ENCODE measurements around the gene FKRP. TPM values are rescaled to one million over a fixed set of nuclear protein-coding genes. Genes with fewer than 3 reads are reported as not detected.

Gene FKRP, protein sequence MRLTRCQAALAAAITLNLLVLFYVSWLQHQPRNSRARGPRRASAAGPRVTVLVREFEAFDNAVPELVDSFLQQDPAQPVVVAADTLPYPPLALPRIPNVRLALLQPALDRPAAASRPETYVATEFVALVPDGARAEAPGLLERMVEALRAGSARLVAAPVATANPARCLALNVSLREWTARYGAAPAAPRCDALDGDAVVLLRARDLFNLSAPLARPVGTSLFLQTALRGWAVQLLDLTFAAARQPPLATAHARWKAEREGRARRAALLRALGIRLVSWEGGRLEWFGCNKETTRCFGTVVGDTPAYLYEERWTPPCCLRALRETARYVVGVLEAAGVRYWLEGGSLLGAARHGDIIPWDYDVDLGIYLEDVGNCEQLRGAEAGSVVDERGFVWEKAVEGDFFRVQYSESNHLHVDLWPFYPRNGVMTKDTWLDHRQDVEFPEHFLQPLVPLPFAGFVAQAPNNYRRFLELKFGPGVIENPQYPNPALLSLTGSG
- total RNA-seq, result 10 to 100 TPM; 10.9 to 24.4 (median 19.0) TPM
- polyA plus RNA-seq, result 10 to 100 TPM; 10.7 to 12.0 TPM
- long read RNA-seq, donor 1, partial matches to known transcripts, result 0 of 13 reads
- long read RNA-seq, donor 1, other reads (novel, unspliced or antisense), result 12 of 13 reads
- long read RNA-seq, donor 2, partial matches to known transcripts, result 0 of 5 reads
- long read RNA-seq, donor 2, other reads (novel, unspliced or antisense), result 0 of 5 reads
- long read RNA-seq, donor 3, transcript FKRP-201 (4 exons, 3,332 nt), result major isoform, 5 of 24 reads
- long read RNA-seq, donor 3, partial matches to known transcripts, result 5 of 24 reads
- long read RNA-seq, donor 3, other reads (novel, unspliced or antisense), result 10 of 24 reads

GRCh38 chr19:46745521-46746280 lies at the start of gene FKRP:
Gene FKRP, plus strand, starts transcription at chr19:46746057. Its CDS starts 9,394 bp downstream, at chr19:46755451.
- intact Hi-C loops (cut with DNase I), result loop anchor here in 1 of 4 donors (10.0 kb wide), 1 partner anchor 141 kb away; the partner anchor contains the start of gene CALM3
- 0 to 2% (median 1%) methylated on average over 25 to 68 of the region's 68 CpGs for WGBS, 3 donors
- peaks cover 11% of the 10 kb centered on the region for H3K4me1 ChIP-seq (ENCODE audit: insufficient read depth)
- DNase-seq, result peak in 4 of 5 donors; percentile 45 to 64 (median 59)
- no peaks in the 10 kb centered on the region for H3K9me3 ChIP-seq
- no peaks in the 10 kb centered on the region for H3K36me3 ChIP-seq
- no peaks in the 10 kb centered on the region for H3K27me3 ChIP-seq
- peak within 1 kb of the TSS; percentile 83 to 93 for H3K27ac ChIP-seq
- TF ChIP-seq EP300 (IDR thresholded peaks at IDR 0.05), result no peak
- peak; percentile 34 for TF ChIP-seq POLR2A (IDR thresholded peaks at IDR 0.05)
- no peak for TF ChIP-seq CTCF (IDR thresholded peaks at IDR 0.05)
- peak within 1 kb of the TSS; percentile 95 for H3K4me3 ChIP-seq

DNA sequence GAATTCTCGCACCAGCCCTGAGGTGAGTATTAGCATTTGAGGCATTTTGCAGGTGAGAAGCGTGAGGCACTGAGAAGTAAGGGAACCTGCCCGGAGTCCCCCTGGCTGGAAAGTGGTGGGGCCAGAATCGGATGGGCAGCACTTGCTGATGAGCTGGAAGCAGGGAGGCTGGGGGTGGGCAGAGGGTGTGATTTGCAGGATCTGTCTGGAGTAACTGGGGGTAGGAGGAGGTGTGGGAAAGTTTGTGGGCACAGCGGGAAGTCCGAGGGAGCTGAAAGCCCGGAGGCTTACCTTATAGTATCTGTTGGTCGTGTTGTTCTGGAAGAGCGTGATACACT lies 49.0 kb upstream of the FKRP start:
- 57 to 61% (median 58%) methylated on average over 9 of the region's 9 CpGs for WGBS, 3 donors
- no peak for DNase-seq
- no peak overlapping the region for H3K4me3 ChIP-seq
- intact Hi-C loops (cut with DNase I), result no loop called here
- H3K4me1 ChIP-seq (ENCODE audit: insufficient read depth), result no peaks in the 10 kb centered on the region
- TF ChIP-seq EP300 (IDR thresholded peaks at IDR 0.05) (no peak), CTCF (IDR thresholded peaks at IDR 0.05) (no peak), POLR2A (IDR thresholded peaks at IDR 0.05) (no peak)
- H3K9me3 ChIP-seq, result no peaks in the 10 kb centered on the region
- H3K27ac ChIP-seq, result no peak overlapping the region
- H3K36me3 ChIP-seq, result no peaks in the 10 kb centered on the region
- no peaks in the 10 kb centered on the region for H3K27me3 ChIP-seq

GRCh38 chr19:46697204-46697960 lies 48.5 kb upstream of the FKRP start:
- Histone ChIP-seq H3K27me3 (no peaks in the 10 kb centered on the region), H3K9me3 (no peaks in the 10 kb centered on the region), H3K27ac (no peak overlapping the region), H3K36me3 (no peaks in the 10 kb centered on the region), H3K4me1 (ENCODE audit: insufficient read depth) (no peaks in the 10 kb centered on the region), H3K4me3 (peak overlapping the region; percentile 16)
- TF ChIP-seq EP300 (IDR thresholded peaks at IDR 0.05), result no peak
- no peak for TF ChIP-seq POLR2A (IDR thresholded peaks at IDR 0.05)
- no peak for TF ChIP-seq CTCF (IDR thresholded peaks at IDR 0.05)
- DNase-seq, result peak; percentile 92 to 96 (median 93)
- intact Hi-C loops (cut with DNase I), result no loop called here
- 12 to 21% (median 13%) methylated on average over 39 of the region's 39 CpGs for WGBS, 3 donors

Data from ovary (tissue), 10 donors.